GM12878 (cell line): ENCODE results near the gene GOT2. TPM values are rescaled to one million over a fixed set of nuclear protein-coding genes. Genes with fewer than 3 reads are reported as not detected.

Experiments
- ATAC-seq: fragments of 200-7000 bp; cut with Tn5 transposase; 3 replicates; pipeline ENCODE4 v1.9.1; 2020; ENCODE audit warnings: mild to moderate bottlenecking, moderate library complexity
- BruUV-seq: library from RNA; stranded (reverse); fragments of 400-500 nt; replicated peaks from 2 replicates; lab custom pipeline; 2021; lab: Mats Ljungman, UMichigan
- CTCF ChIA-PET: fragments of 300-600 bp; sonication (Branson Sonifier 250); formaldehyde crosslinking; extraction: SDS; loops from one replicate; lab custom pipeline; 2021; ENCODE audit warnings: inconsistent platforms; lab: Yijun Ruan, JAX
- POLR2A ChIA-PET: fragments of 350-600 bp; formaldehyde crosslinking; extraction: SDS; loops from one replicate; lab custom pipeline; 2021; ENCODE audit warnings: inconsistent platforms; lab: Charles Lee
- RAD21 ChIA-PET: fragments of 300-600 bp; sonication (Branson Sonifier 250); formaldehyde crosslinking; loops from one replicate; lab custom pipeline; 2023; ENCODE audit warnings: antibody characterized with exemption; ENCODE audit not compliant: unreplicated experiment; lab: Charles Lee
- SMC1A ChIA-PET: fragments of 300-600 bp; sonication (Branson Sonifier 250); formaldehyde crosslinking; loops from one replicate; lab custom pipeline; 2023; ENCODE audit not compliant: unreplicated experiment, uncharacterized antibody; lab: Charles Lee
- DNase-seq: peaks from one replicate; pipeline ENCODE4 v3.0.0-alpha.2; 2011; ENCODE audit warnings: low read depth, low spot score
- FAIRE-seq: peaks from 3 replicates; lab custom pipeline; 2011; peaks lifted over from hg19 to GRCh38; lab: Jason Lieb, UNC
- H2AFZ ChIP-seq: 2 replicates; pipeline ENCODE4 v1.6.0; 2011; ENCODE audit warnings: low read depth, low read length, control low read depth; ENCODE audit not compliant: control insufficient read depth
- H3K27ac ChIP-seq: 2 replicates; pipeline ENCODE4 v1.5.1; 2011; ENCODE audit warnings: control low read depth; ENCODE audit not compliant: control insufficient read depth, insufficient read depth
- H3K27me3 ChIP-seq, 2 experiments: replicated peaks in 1 of 2; 2 replicates each; pipeline versions ENCODE4 v1.6.0 to v1.6.1; 2011; ENCODE audit warnings: low read length in 1 of 2; ENCODE audit not compliant: control insufficient read depth in 2 of 2, insufficient read depth in 2 of 2
- H3K36me3 ChIP-seq, 2 experiments: 2 replicates each; pipeline ENCODE4 v1.5.1; 2011; ENCODE audit warnings: low read length in 1 of 2; ENCODE audit not compliant: control insufficient read depth in 2 of 2, insufficient read depth in 2 of 2
- H3K4me1 ChIP-seq: 2 replicates; pipeline ENCODE4 v1.6.1; 2011; ENCODE audit warnings: mild to moderate bottlenecking, low read length, moderate library complexity, mixed read lengths; ENCODE audit not compliant: control insufficient read depth, insufficient read depth
- H3K4me2 ChIP-seq: 2 replicates; pipeline ENCODE4 v1.6.0; 2011; ENCODE audit warnings: control low read depth; ENCODE audit not compliant: control insufficient read depth, insufficient read depth
- H3K4me3 ChIP-seq: fragments of 200-600 bp; sonication (generic); 2 replicates; pipeline ENCODE4 v1.5.1; 2016
- H3K79me2 ChIP-seq: 2 replicates; pipeline ENCODE4 v1.6.0; 2011; ENCODE audit warnings: low read length; ENCODE audit not compliant: control insufficient read depth, insufficient read depth
- H3K9ac ChIP-seq: 2 replicates; pipeline ENCODE4 v1.8.0; 2011; ENCODE audit warnings: low read length, control low read depth, mixed read lengths; ENCODE audit not compliant: control insufficient read depth, insufficient read depth
- H3K9me3 ChIP-seq: replicated peaks from 3 replicates; pipeline ENCODE4 v1.5.1; 2011; ENCODE audit warnings: mild to moderate bottlenecking, low read length; ENCODE audit not compliant: control insufficient read depth, insufficient read depth
- H4K20me1 ChIP-seq: 2 replicates; pipeline ENCODE4 v1.6.0; 2011; ENCODE audit not compliant: control insufficient read depth, insufficient read depth
- BRCA1 ChIP-seq: IDR thresholded peaks from 2 replicates; pipeline ENCODE4 v1.6.1; 2011; ENCODE audit warnings: low read depth, low read length, improper control_type of control experiment
- IRF4 ChIP-seq: IDR thresholded peaks from 2 replicates; pipeline ENCODE4 v1.6.1; 2011; ENCODE audit warnings: low read depth, low read length
- NBN ChIP-seq: fragments of 450-650 bp; IDR thresholded peaks from 2 replicates; pipeline ENCODE4 v1.6.1; 2016
- NR2C2 ChIP-seq: IDR thresholded peaks from 2 replicates; pipeline ENCODE4 v1.6.1; 2011; ENCODE audit warnings: borderline replicate concordance, low read depth; ENCODE audit not compliant: control insufficient read depth, insufficient read length
- RAD51 ChIP-seq: fragments of 450-650 bp; IDR thresholded peaks from 2 replicates; pipeline ENCODE4 v1.6.1; 2016; ENCODE audit warnings: moderate library complexity, mild to moderate bottlenecking, inconsistent platforms
- RB1 ChIP-seq: fragments of 450-650 bp; formaldehyde crosslinking; IDR thresholded peaks from 2 replicates; pipeline ENCODE4 v1.6.1; 2017; ENCODE audit warnings: mild to moderate bottlenecking, borderline replicate concordance
- RCOR1 ChIP-seq: conservative IDR thresholded peaks from 2 replicates; pipeline ENCODE4 v1.6.1; 2012; ENCODE audit warnings: low read depth, low read length, improper control_type of control experiment
- SP1 ChIP-seq: IDR thresholded peaks from one replicate; pipeline ENCODE4 v1.6.1; 2011; ENCODE audit warnings: low read depth, low read length
- SPI1 ChIP-seq: IDR thresholded peaks from 2 replicates; pipeline ENCODE4 v1.6.1; 2011; ENCODE audit warnings: low read depth, mild to moderate bottlenecking, low read length, moderate library complexity, borderline replicate concordance; ENCODE audit not compliant: insufficient read depth
- SREBF1 ChIP-seq: IDR thresholded peaks from 2 replicates; pipeline ENCODE4 v1.6.1; 2012; ENCODE audit warnings: mild to moderate bottlenecking, low read length
- USF1 ChIP-seq: IDR thresholded peaks from 2 replicates; pipeline ENCODE4 v1.6.1; 2011; ENCODE audit warnings: borderline replicate concordance, low read depth, mild to moderate bottlenecking, moderate library complexity, mixed read lengths, low read length; ENCODE audit not compliant: insufficient read depth; ENCODE audit errors: extremely low read length
- USF2 ChIP-seq: IDR thresholded peaks from 2 replicates; pipeline ENCODE4 v1.6.1; 2011; ENCODE audit warnings: low read depth, low read length, improper control_type of control experiment, borderline replicate concordance
- YBX1 ChIP-seq: fragments of 450-650 bp; IDR thresholded peaks from 2 replicates; pipeline ENCODE4 v1.6.1; 2016; ENCODE audit warnings: antibody characterized with exemption
- WGBS: methylation state at CpG from one replicate; pipeline ENCODE4 v1.1.6; 2016; ENCODE audit warnings: low lambda C conversion rate; ENCODE audit not compliant: insufficient replicate concordance, insufficient coverage; ENCODE audit errors: missing lambda C conversion rate; 5-methylcytosine and 5-hydroxymethylcytosine counted together
- in situ Hi-C: fragments of 300-500 bp; cut with MboI; formaldehyde crosslinking; loops from 9 replicates; pipeline ENCODE4 v1.14.3; 2018; ENCODE audit warnings: mixed read lengths
- intact Hi-C: fragments of 100-400 bp; cut with micrococcal nuclease; formaldehyde crosslinking; loops from one replicate; pipeline ENCODE4 v1.14.2; 2022; ENCODE audit not compliant: unreplicated experiment
- polyA plus RNA-seq, 11 experiments: library from polyadenylated mRNA; depleted of rRNA in 4 of 11; unstranded in 6 of 11; stranded (reverse) in 5 of 11; fragments of >200 nt; fragmentation: Nextera tagmentation in 4 of 11; fragmentation: Illumina TruSeq in 1 of 11; extraction: Ambion mirVana in 4 of 11; extraction: Trizol in 1 of 11; gene quantifications; 1 replicate in 1 of 11; 2 replicates in 10 of 11; pipeline versions ENCODE4 v1.2.1 to v1.2.3, GENCODE V29; 2011 to 2016; ENCODE audit warnings: inconsistent platforms in 2 of 11, missing spikeins in 2 of 11, low read depth in 1 of 11
- total RNA-seq, 4 experiments: library from RNA; depleted of rRNA in 3 of 4; stranded (reverse); fragments of >200 nt in 3 of 4; fragmentation: Illumina TruSeq in 1 of 4; extraction: Trizol in 1 of 4; gene quantifications; 2 replicates each; pipeline versions ENCODE4 v1.2.1 to v1.2.3, GENCODE V29; 2013 to 2021
- TF ChIP-seq, protein P1 (sequence below): fragments of 450-650 bp; conservative IDR thresholded peaks from 2 replicates; pipeline ENCODE4 v1.6.1; 2017; ENCODE audit warnings: mild to moderate bottlenecking, moderate library complexity
- TF ChIP-seq, protein P2 (sequence below): IDR thresholded peaks from 2 replicates; pipeline ENCODE4 v1.6.1; 2011; ENCODE audit warnings: low read depth, mild to moderate bottlenecking, low read length, moderate library complexity, borderline replicate concordance; ENCODE audit errors: extremely low read depth

GOT2 gene
- total and polyA plus RNA-seq, 10 of the 15 experiments (the other 5 are each of a cell fraction or from before 2014, with no cell fraction given): 41.7 to 235 (median 83.7) TPM

DNA sequence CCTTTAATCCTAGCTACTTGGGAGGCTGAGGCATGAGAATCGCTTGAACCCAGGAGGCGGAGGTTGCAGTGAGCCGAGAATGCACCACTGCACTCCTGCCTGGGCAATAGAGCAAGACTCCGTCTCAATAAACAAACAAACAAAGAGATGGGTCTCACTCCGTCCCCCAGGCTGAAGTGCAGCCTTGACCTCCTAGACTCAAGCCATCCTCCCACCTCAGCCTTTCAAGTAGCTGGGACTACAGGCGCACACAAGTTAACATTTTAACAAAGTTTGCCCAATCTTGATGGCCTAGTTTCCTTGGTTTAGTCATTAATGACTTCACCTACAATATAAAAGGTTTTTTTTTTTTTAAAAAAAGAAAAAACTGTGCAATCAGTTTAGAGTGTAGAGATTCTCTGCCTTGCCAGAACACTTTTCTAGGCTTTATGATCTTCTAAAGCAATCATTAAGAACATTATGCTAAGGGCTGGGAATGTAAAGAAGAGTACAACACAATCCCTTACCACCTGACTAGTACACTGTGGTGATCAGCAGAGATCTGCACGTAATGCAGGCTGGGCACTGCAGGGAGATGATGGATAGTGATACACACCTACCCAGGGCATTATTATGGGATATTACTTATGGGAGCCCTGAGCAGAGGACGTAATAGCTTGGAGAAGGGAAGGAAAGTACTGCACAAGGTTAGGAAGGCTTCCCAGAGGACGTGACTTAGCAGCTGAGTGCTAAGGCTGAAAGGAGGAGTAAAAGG lies 6.9 kb downstream of the GOT2 start:
- no peak overlapping the region for H3K4me2 ChIP-seq
- in situ Hi-C loops (loop anchor here (25.0 kb wide), 1 partner anchor 215 kb away; the partner anchor contains the start of genes NDRG4 and SETD6), intact Hi-C loops (no loop called here)
- DNase-seq (no peak), ATAC-seq (no peak), FAIRE-seq (no peak)
- no peaks in the 10 kb centered on the region for H3K27me3 ChIP-seq
- CTCF ChIA-PET: interaction anchor here (1.1 kb wide), 1 partner anchor 117 kb away, joined by 3 read pairs; no protein-coding TSS in a partner anchor
- no peak overlapping the region for H3K27ac ChIP-seq
- TF ChIP-seq, protein P1, sequence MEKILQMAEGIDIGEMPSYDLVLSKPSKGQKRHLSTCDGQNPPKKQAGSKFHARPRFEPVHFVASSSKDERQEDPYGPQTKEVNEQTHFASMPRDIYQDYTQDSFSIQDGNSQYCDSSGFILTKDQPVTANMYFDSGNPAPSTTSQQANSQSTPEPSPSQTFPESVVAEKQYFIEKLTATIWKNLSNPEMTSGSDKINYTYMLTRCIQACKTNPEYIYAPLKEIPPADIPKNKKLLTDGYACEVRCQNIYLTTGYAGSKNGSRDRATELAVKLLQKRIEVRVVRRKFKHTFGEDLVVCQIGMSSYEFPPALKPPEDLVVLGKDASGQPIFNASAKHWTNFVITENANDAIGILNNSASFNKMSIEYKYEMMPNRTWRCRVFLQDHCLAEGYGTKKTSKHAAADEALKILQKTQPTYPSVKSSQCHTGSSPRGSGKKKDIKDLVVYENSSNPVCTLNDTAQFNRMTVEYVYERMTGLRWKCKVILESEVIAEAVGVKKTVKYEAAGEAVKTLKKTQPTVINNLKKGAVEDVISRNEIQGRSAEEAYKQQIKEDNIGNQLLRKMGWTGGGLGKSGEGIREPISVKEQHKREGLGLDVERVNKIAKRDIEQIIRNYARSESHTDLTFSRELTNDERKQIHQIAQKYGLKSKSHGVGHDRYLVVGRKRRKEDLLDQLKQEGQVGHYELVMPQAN: no peak
- TF ChIP-seq USF2: no peak
- TF ChIP-seq YBX1: no peak
- TF ChIP-seq SREBF1: no peak
- TF ChIP-seq RAD51: no peak
- TF ChIP-seq NR2C2: no peak
- TF ChIP-seq, protein P2, sequence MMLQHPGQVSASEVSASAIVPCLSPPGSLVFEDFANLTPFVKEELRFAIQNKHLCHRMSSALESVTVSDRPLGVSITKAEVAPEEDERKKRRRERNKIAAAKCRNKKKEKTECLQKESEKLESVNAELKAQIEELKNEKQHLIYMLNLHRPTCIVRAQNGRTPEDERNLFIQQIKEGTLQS: no peak
- no peak for TF ChIP-seq RB1
- TF ChIP-seq SPI1: no peak
- TF ChIP-seq SP1: no peak
- TF ChIP-seq BRCA1: no peak
- no peak for TF ChIP-seq RCOR1
- no peak for TF ChIP-seq NBN
- TF ChIP-seq IRF4: no peak
- no peak for TF ChIP-seq USF1
- SMC1A ChIA-PET: interaction anchor here (0.5 kb wide), 1 partner anchor 205 kb away, joined by 3 read pairs; no protein-coding TSS in a partner anchor
- no peak overlapping the region for H3K4me3 ChIP-seq
- peaks cover 2 to 12% of the 10 kb centered on the region in 2 experiments for H3K36me3 ChIP-seq
- H3K9me3 ChIP-seq: no peaks in the 10 kb centered on the region
- H3K79me2 ChIP-seq: peaks cover 45% of the 10 kb centered on the region
- RAD21 ChIA-PET: interaction anchor here (1.4 kb wide), 1 partner anchor 29 kb away, joined by 3 read pairs; no protein-coding TSS in a partner anchor
- POLR2A ChIA-PET: no interaction called here
- H3K9ac ChIP-seq: no peak overlapping the region
- H4K20me1 ChIP-seq: no peaks in the 10 kb centered on the region
- H3K4me1 ChIP-seq: peaks cover 6% of the 10 kb centered on the region; the same call in 1 of the 2 replicates
- 86% methylated on average over 9 of the region's 9 CpGs for WGBS
- H2AFZ ChIP-seq: no peak overlapping the region
- no TSS peak for BruUV-seq
